CD4-positive, alpha-beta T cell (primary cell): ENCODE measurements around the gene OR7G3. TPM values are rescaled to one million over a fixed set of nuclear protein-coding genes. Genes with fewer than 3 reads are reported as not detected.

Source experiments
- ATAC-seq: fragments of 200-7000 bp; cut with Tn5 transposase; one replicate; pipeline ENCODE4 v1.10.0; 2022; ENCODE audit warnings: mild to moderate bottlenecking; ENCODE audit not compliant: poor library complexity
- CTCF ChIA-PET: fragments of 350-600 bp; sonication (Branson Sonifier 250); formaldehyde crosslinking; loops from one replicate; lab custom pipeline; 2021; ENCODE audit warnings: antibody characterized with exemption, inconsistent platforms; lab: Charles Lee
- POLR2A ChIA-PET: fragments of 350-600 bp; sonication (Branson Sonifier 250); formaldehyde crosslinking; loops from one replicate; lab custom pipeline; 2021; ENCODE audit warnings: antibody characterized with exemption, inconsistent platforms; lab: Charles Lee
- DNase-seq, 14 experiments: peaks; one replicate each; pipeline ENCODE4 v3.0.0-alpha.2; 2013 to 2020; ENCODE audit warnings: mixed read lengths in 2 of 14
- H3K27ac ChIP-seq, 2 donors: one replicate each; pipeline versions ENCODE4 v1.5.1 to v1.7.0; 2013; ENCODE audit warnings: low read length in 2 of 2, low read depth in 1 of 2, mild to moderate bottlenecking in 1 of 2
- H3K27me3 ChIP-seq, 2 experiments: 1 replicate in 1 of 2; 2 replicates in 1 of 2; pipeline versions ENCODE4 v1.6.1 to v1.7.0; 2013; ENCODE audit warnings: low read length in 2 of 2, control low read depth in 1 of 2, mild to moderate bottlenecking in 1 of 2, moderate library complexity in 1 of 2; ENCODE audit not compliant: insufficient read depth in 2 of 2, control insufficient read depth in 1 of 2
- H3K36me3 ChIP-seq: one replicate; pipeline ENCODE4 v1.6.1; 2013; ENCODE audit warnings: low read length, control low read depth; ENCODE audit not compliant: insufficient read depth
- H3K4me1 ChIP-seq: one replicate; pipeline ENCODE4 v1.6.1; 2013; ENCODE audit warnings: low read length, control low read depth; ENCODE audit not compliant: insufficient read depth
- H3K4me3 ChIP-seq: one replicate; pipeline ENCODE4 v1.5.1; 2013; ENCODE audit warnings: mild to moderate bottlenecking, low read length, moderate library complexity
- H3K9me3 ChIP-seq, 2 experiments: 1 replicate in 1 of 2; 2 replicates in 1 of 2; pipeline versions ENCODE4 v1.6.1 to v1.7.0; 2013; ENCODE audit warnings: low read length in 2 of 2, mild to moderate bottlenecking in 2 of 2, control low read depth in 1 of 2, moderate library complexity in 1 of 2; ENCODE audit not compliant: control insufficient read depth in 1 of 2, insufficient read depth in 1 of 2
- H3K27ac Mint-ChIP-seq: one replicate; pipeline ENCODE4 v1.8.0; 2020; ENCODE audit warnings: mixed read lengths
- H3K27me3 Mint-ChIP-seq: one replicate; pipeline ENCODE4 v1.8.0; 2021; ENCODE audit warnings: mixed read lengths
- H3K36me3 Mint-ChIP-seq: one replicate; pipeline ENCODE4 v1.8.0; 2021; ENCODE audit warnings: low read depth, mixed read lengths
- H3K4me1 Mint-ChIP-seq: one replicate; pipeline ENCODE4 v1.8.0; 2021; ENCODE audit warnings: low read depth, mixed read lengths
- H3K4me3 Mint-ChIP-seq: one replicate; pipeline ENCODE4 v1.8.0; 2020; ENCODE audit warnings: mild to moderate bottlenecking, mixed read lengths
- H3K9me3 Mint-ChIP-seq: one replicate; pipeline ENCODE4 v1.8.0; 2020; ENCODE audit warnings: mixed read lengths
- CTCF ChIP-seq: fragments of 200-600 bp; IDR thresholded peaks from one replicate; pipeline ENCODE4 v1.8.0; 2022; ENCODE audit warnings: antibody characterized with exemption, mild to moderate bottlenecking
- intact Hi-C, 2 experiments: fragments of 100-400 bp; cut with DNase I in 1 of 2; cut with micrococcal nuclease in 1 of 2; formaldehyde crosslinking; loops; one replicate each; pipeline versions ENCODE4 v1.15.1 to v1.9.0; 2023 to 2025; cut with DNase I, micrococcal nuclease
- total RNA-seq, 174 experiments: library from RNA in 2 of 174; stranded (reverse) in 2 of 174; gene quantifications; one replicate each; pipeline ENCODE4 v1.2.3 and lab custom pipeline; 2021 to 2026

OR7G3 gene
- total RNA-seq, 2 experiments from 2014 or later, result not detected

DNA sequence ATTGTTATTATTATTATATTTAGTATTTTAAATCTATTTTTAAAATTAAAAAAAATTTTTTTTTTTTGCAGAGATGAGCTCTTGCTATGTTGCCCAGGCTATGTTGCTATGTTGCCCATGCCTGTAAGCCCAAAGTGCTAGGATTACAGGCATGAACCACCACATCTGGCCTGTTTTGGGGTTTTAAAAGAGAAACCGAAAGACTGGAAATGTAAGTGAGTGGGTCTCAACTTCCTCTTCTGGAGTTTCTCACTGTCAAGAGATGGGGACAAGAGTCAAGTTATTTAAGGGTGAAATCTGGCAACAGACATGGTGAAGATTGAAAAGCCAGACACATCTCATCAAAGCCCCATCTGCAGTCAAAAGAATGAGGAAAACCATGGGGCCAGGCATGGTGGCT is 4.2 kb upstream of the OR7G3 start:
- no peaks in the 10 kb centered on the region for H3K9me3 Mint-ChIP-seq
- Histone ChIP-seq H3K4me3 (no peak overlapping the region), H3K27ac (no peak overlapping the region), H3K4me1 (no peaks in the 10 kb centered on the region), H3K9me3 (no peaks in the 10 kb centered on the region), H3K36me3 (no peaks in the 10 kb centered on the region), H3K27me3 (peaks cover 6 to 9% of the 10 kb centered on the region in 2 experiments)
- no peak overlapping the region for H3K27ac Mint-ChIP-seq
- intact Hi-C loops, result no loop called here
- TF ChIP-seq CTCF, result no peak
- H3K4me3 Mint-ChIP-seq, result no peak overlapping the region
- peaks cover 32% of the 10 kb centered on the region for H3K27me3 Mint-ChIP-seq
- DNase-seq (peak in 1 of 14 experiments; percentile 11), ATAC-seq (no peak)
- POLR2A ChIA-PET, result no interaction called here
- no peaks in the 10 kb centered on the region for H3K36me3 Mint-ChIP-seq
- H3K4me1 Mint-ChIP-seq, result no peaks in the 10 kb centered on the region
- CTCF ChIA-PET, result no interaction called here

- Histone ChIP-seq H3K9me3 (no peaks in the 10 kb centered on the region), H3K36me3 (no peaks in the 10 kb centered on the region), H3K27ac (no peak overlapping the region), H3K4me1 (no peaks in the 10 kb centered on the region), H3K27me3 (peaks cover 6 to 9% of the 10 kb centered on the region in 2 experiments), H3K4me3 (no peak overlapping the region)
- ATAC-seq (no peak), DNase-seq (no peak)
- Mint-ChIP-seq H3K27me3 (peaks cover 40% of the 10 kb centered on the region), H3K4me3 (no peak overlapping the region), H3K27ac (no peak overlapping the region), H3K4me1 (no peaks in the 10 kb centered on the region), H3K36me3 (no peaks in the 10 kb centered on the region), H3K9me3 (no peaks in the 10 kb centered on the region)
- intact Hi-C loops, result no loop called here
- POLR2A ChIA-PET, result no interaction called here
- CTCF ChIA-PET, result no interaction called here
- no peak for TF ChIP-seq CTCF
These were observed 1.4 kb upstream of the OR7G3 start for GRCh38 chr19:9128171-9128570.

DNA sequence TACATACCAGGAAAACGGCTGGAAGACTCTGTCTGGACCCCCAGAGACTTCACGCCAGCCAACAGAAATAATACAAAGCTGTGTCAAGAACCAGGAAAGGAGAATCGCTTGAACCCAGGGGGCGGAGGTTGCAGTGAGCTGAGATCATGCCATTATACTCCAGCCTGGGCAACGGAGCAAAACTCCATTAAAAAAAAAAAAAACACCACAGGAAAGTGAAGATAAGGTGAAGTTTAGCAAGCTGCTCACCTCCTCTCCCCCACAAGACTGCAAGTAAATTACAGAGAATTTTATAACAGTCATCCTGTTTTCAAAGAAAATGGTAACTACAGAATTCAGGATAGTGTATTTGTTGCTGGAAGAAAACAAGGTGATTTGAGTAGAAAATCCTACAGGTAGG is 10.2 kb downstream of the OR7G3 start:
- no peaks in the 10 kb centered on the region for H3K9me3 ChIP-seq
- no peaks in the 10 kb centered on the region for H3K36me3 ChIP-seq
- POLR2A ChIA-PET, result no interaction called here
- Mint-ChIP-seq H3K9me3 (no peaks in the 10 kb centered on the region), H3K27me3 (peaks cover 42% of the 10 kb centered on the region), H3K4me1 (no peaks in the 10 kb centered on the region), H3K27ac (no peak overlapping the region), H3K36me3 (no peaks in the 10 kb centered on the region), H3K4me3 (no peak overlapping the region)
- CTCF ChIA-PET, result no interaction called here
- no peak for DNase-seq
- H3K4me1 ChIP-seq, result no peaks in the 10 kb centered on the region
- ATAC-seq, result no peak
- TF ChIP-seq CTCF, result no peak
- intact Hi-C loops, result no loop called here
- no peak overlapping the region for H3K27ac ChIP-seq
- no peaks in the 10 kb centered on the region for H3K27me3 ChIP-seq
- no peak overlapping the region for H3K4me3 ChIP-seq
